Gastroesophageal sphincter (tissue), 4 donors: ENCODE results near the gene TP53BP2. TPM values are rescaled to one million over a fixed set of nuclear protein-coding genes. Genes with fewer than 3 reads are reported as not detected.
"Not testable (repeated sequence)": the region's sequence is repeated elsewhere in the genome, so short reads cannot be mapped to it uniquely, and the experiment has no call there.

Experiments
- ATAC-seq: fragments of 150-250 bp; one replicate; pipeline ENCODE4 v1.9.1; 2016; ENCODE audit warnings: mild to moderate bottlenecking, moderate library complexity
- H3K27ac ChIP-seq, 4 donors: fragments of 200-600 bp; sonication (generic) in 3 of 4; 1 replicate in 3 of 4; 2 replicates in 1 of 4; pipeline ENCODE4 v1.5.1; 2016 to 2019
- H3K27me3 ChIP-seq: fragments of 200-600 bp; sonication (generic); one replicate; pipeline ENCODE4 v1.5.1; 2019
- H3K36me3 ChIP-seq, 2 donors: fragments of 200-600 bp; sonication (generic); one replicate each; pipeline ENCODE4 v1.5.1; 2019; ENCODE audit warnings: control low read depth in 1 of 2
- H3K4me1 ChIP-seq, 3 donors: fragments of 200-600 bp; sonication (generic); 1 replicate in 2 of 3; 2 replicates in 1 of 3; pipeline ENCODE4 v1.5.1; 2016 to 2019; ENCODE audit warnings: control low read depth in 2 of 3
- H3K4me3 ChIP-seq, 2 donors: fragments of 200-600 bp; sonication (generic); one replicate each; pipeline ENCODE4 v1.5.1; 2019; ENCODE audit warnings: mild to moderate bottlenecking in 1 of 2, moderate library complexity in 1 of 2
- H3K9me3 ChIP-seq, 3 donors: fragments of 200-600 bp; sonication (generic); one replicate each; pipeline ENCODE4 v1.5.1; 2017 to 2019; ENCODE audit warnings: control low read depth in 2 of 3
- CTCF ChIP-seq, 4 experiments: fragments of 200-600 bp in 2 of 4; fragments of 450-650 bp in 2 of 4; sonication (generic) in 1 of 4; IDR thresholded peaks; one replicate each; pipeline ENCODE4 v1.5.1; 2017 to 2019; ENCODE audit warnings: antibody characterized with exemption in 4 of 4, mild to moderate bottlenecking in 2 of 4, moderate library complexity in 2 of 4
- EP300 ChIP-seq: sonication (generic); formaldehyde crosslinking; IDR thresholded peaks from one replicate; pipeline ENCODE4 v1.6.1; 2017; ENCODE audit warnings: antibody characterized with exemption, mild to moderate bottlenecking
- POLR2A ChIP-seq, 2 donors: fragments of 450-650 bp; IDR thresholded peaks; one replicate each; pipeline ENCODE4 v1.6.1; 2017; ENCODE audit warnings: antibody characterized with exemption in 2 of 2, mild to moderate bottlenecking in 2 of 2, moderate library complexity in 1 of 2
- POLR2AphosphoS5 ChIP-seq: sonication (generic); formaldehyde crosslinking; IDR thresholded peaks from one replicate; pipeline ENCODE4 v1.6.1; 2017; ENCODE audit warnings: antibody characterized with exemption
- WGBS, 2 donors: methylation state at CpG; one replicate each; pipeline ENCODE4 v1.1.5; 2018; ENCODE audit warnings: low coverage in 1 of 2; 5-methylcytosine and 5-hydroxymethylcytosine counted together
- total RNA-seq, 4 donors: library from RNA; depleted of rRNA; stranded (reverse); fragments of >200 nt; gene quantifications; one replicate each; pipeline ENCODE4 v1.1.0, GENCODE V29; 2016

TP53BP2 gene
- total RNA-seq, 4 donors from 2014 or later: 30.0 to 85.3 (median 52.3) TPM

DNA sequence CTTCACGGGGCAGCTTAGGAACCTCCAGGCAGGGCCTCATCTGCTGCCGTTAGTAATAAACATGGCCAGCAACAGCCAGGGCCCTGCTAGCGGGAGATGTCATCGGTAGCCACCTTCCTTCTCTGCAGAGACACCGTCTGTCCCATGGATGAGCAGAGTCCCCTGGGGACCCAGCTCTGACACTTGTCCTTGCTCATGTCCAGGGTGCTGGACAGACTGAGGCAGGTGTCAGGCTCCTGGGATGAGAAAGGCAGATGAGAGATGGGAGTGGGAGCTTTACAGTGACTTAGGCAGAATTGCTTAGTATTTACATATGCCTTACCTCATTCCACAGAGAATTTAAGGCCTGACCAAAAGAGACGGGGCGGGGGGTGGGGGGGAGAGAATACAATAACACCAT is 108.4 kb downstream of the TP53BP2 start:
- TF ChIP-seq POLR2AphosphoS5 (no peak), POLR2A (IDR thresholded peaks at IDR 0.05) (no peak), EP300 (no peak)
- WGBS, 2 donors: 71% methylated on average over 1 of the region's 7 CpGs; no CpG with 5 or more reads in 1 of the 2 donors
- H3K36me3 ChIP-seq: no peaks in the 10 kb centered on the region
- H3K4me3 ChIP-seq: no peak overlapping the region
- peak overlapping the region in 3 of 4 donors; percentile 5 to 77 (median 56) for H3K27ac ChIP-seq
- H3K4me1 ChIP-seq: peaks cover 11 to 78% (median 49%) of the 10 kb centered on the region in 3 donors
- H3K27me3 ChIP-seq: no peaks in the 10 kb centered on the region
- H3K9me3 ChIP-seq: no peaks in the 10 kb centered on the region
- ATAC-seq: no peak

GRCh38 chr1:223736638-223737037 is 109.1 kb downstream of the TP53BP2 start:
- Histone ChIP-seq H3K27ac (peak overlapping the region in 2 of 4 donors; percentile 5 to 77), H3K4me1 (peaks cover 11 to 85% (median 54%) of the 10 kb centered on the region in 3 donors)
- H3K27me3 ChIP-seq, H3K36me3 ChIP-seq, H3K9me3 ChIP-seq, ATAC-seq, H3K4me3 ChIP-seq: not testable (repeated sequence)
- WGBS, 2 donors: 100% methylated on average over 2 of the region's 5 CpGs; no CpG with 5 or more reads in 1 of the 2 donors

DNA sequence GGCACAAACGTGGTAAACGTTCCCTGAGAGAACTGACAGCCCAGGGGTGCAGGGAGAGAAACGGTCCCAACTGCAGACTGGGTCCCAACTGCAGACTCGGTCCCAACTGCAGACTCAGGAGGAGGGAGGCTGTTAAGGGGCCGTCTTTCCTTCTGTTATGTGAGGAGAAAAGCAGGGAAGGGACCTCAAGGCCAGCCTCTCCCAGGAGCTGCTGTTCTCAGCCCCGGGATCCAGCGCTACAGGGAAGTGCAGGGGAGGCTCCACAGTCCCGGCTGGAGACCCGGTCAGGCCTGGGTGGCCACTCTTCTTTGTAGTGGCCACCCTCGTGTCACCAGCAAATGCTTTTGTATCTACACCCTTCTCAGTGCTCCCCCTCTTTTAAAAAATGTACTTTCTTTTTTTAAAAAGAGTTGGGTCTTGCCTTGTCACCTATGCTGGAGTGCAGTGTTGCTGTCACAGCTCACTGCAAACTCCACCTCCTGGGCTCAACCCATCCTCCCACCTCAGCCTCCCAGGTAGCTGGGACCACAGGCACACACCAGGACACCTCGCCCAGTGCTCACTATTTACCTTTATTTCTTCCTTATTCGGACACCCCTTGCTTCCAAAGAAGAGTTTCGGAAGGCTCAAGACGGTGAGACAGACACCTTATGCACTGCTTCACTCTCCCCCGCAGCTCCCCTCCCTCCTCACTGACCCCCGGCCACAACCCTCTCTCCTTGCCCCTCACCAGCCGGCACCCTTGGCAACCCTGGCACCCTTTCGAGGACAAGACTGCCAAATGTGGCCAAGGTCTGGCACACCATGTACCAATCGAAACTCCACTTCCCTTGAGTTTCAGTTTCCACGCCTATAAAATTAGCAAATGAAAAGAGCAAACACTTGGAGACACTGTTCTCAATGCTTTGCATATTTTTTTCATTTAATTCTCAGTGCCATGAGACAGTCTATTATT is 111.6 kb downstream of the TP53BP2 start:
- Histone ChIP-seq H3K27ac (peak overlapping the region in 3 of 4 donors; percentile 29 to 69 (median 61)), H3K4me3 (no peak overlapping the region), H3K27me3 (no peaks in the 10 kb centered on the region), H3K36me3 (no peaks in the 10 kb centered on the region), H3K9me3 (no peaks in the 10 kb centered on the region), H3K4me1 (peaks cover 10 to 85% (median 57%) of the 10 kb centered on the region in 3 donors)
- 59 to 66% methylated on average over 7 to 13 of the region's 20 CpGs for WGBS, 2 donors
- TF ChIP-seq CTCF (IDR thresholded peaks at IDR 0.05) (no peak), EP300 (no peak), POLR2AphosphoS5 (no peak), POLR2A (IDR thresholded peaks at IDR 0.05) (no peak)
- no peak for ATAC-seq

- Histone ChIP-seq H3K4me1 (peaks cover 10 to 85% (median 48%) of the 10 kb centered on the region in 3 donors), H3K27ac (peak overlapping the region in 3 of 4 donors; percentile 29 to 69 (median 61)), H3K9me3 (no peaks in the 10 kb centered on the region), H3K27me3 (no peaks in the 10 kb centered on the region), H3K36me3 (peaks cover 0 to 8% of the 10 kb centered on the region in 2 donors), H3K4me3 (no peak overlapping the region)
- TF ChIP-seq POLR2A (IDR thresholded peaks at IDR 0.05) (no peak), CTCF (IDR thresholded peaks at IDR 0.05) (no peak), EP300 (no peak), POLR2AphosphoS5 (no peak)
- no peak for ATAC-seq
- 49 to 54% methylated on average over 4 to 5 of the region's 6 CpGs for WGBS, 2 donors
These were observed 112.6 kb downstream of the TP53BP2 start for GRCh38 chr1:223732993-223733798.

GRCh38 chr1:223731133-223731770 is 114.5 kb downstream of the TP53BP2 start:
- Histone ChIP-seq H3K4me3 (no peak overlapping the region), H3K9me3 (no peaks in the 10 kb centered on the region), H3K36me3 (peaks cover 0 to 11% of the 10 kb centered on the region in 2 donors), H3K4me1 (peaks cover 13 to 84% (median 55%) of the 10 kb centered on the region in 3 donors), H3K27me3 (no peaks in the 10 kb centered on the region), H3K27ac (peak overlapping the region in 3 of 4 donors; percentile 64 to 75 (median 69))
- TF ChIP-seq POLR2AphosphoS5: peak; percentile 39
- no peak for TF ChIP-seq CTCF (IDR thresholded peaks at IDR 0.05)
- WGBS, 2 donors: 27 to 36% methylated on average over 4 to 12 of the region's 13 CpGs
- peak; percentile 63 for ATAC-seq
